Endometrium (tissue), 2 donors: Measurements from ENCODE around the gene HOMER2.
"Not testable (repeated sequence)": the region's sequence is repeated elsewhere in the genome, so short reads cannot be mapped to it uniquely, and the experiment has no call there.

Source experiments
- FAIRE-seq: peaks from 2 replicates; lab custom pipeline; 2012; peaks lifted over from hg19 to GRCh38; lab: Jason Lieb, UNC
- donor health status: control.
- donor health status: control.

The HOMER2 gene

DNA sequence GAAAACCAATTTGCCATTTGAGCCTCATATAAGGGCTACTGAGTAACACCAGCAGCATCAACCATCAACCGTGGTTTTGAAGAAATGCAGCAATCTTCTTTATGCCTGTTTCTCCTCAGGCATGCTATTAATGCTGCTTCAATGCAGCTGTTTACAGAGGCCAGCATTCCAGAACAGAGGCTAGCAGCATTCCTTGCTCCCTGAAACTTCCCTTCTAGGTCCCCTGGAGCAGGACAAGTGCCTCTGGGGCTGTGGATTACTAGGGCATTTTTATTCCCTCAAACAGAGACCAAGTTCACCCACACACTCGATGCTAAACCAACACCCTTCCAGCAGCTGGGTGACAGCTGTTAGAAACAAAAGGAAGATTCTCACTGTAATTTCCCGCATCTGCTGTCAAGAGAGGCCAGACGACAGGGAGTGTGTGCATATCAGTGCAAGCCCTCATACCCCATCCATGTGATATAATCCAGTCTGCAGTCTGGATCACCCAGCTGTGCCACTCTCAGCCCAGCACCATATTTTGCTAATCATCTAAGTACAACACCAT lies 57.5 kb downstream of the HOMER2 start:
- FAIRE-seq = no peak

DNA sequence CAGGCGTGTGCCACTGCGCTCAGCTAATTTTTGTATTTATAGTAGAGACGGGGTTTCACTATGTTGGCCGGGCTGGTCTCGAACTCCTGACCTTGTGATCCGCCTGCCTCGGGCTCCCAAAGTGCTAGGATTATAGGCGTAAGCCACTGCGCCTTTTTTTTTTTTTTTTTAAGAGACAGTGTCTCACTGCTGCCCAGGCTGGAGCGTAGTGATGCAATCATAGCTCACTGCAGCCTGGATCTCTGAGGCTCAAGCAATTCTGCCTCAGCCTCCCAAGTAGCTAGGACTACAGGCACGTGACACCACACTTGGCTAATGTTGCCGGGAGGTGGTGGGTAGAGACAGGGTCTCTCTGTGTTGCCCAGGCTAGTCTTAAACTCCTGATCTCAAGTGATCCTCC lies 59.0 kb downstream of the HOMER2 start:
- not testable (repeated sequence) for FAIRE-seq

DNA sequence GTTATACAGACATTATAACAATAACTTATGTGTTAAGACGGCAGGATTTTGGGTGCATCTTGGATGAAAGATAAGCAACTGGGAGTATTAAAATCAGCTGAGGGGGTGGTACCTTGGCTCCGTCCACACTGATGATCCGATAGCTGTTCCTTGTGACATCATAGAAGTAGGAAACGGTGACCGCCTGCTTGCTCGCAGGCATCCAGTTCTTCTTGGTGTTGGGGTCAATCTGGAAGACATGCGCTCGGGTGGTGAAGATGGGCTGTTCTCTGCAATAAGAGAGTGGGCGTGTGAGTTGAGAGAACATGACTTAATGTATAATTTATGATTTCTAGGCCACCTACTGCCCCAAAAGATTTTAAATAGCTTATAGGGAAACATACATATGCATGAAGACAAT lies 59.9 kb downstream of the HOMER2 start:
- FAIRE-seq = no peak

DNA sequence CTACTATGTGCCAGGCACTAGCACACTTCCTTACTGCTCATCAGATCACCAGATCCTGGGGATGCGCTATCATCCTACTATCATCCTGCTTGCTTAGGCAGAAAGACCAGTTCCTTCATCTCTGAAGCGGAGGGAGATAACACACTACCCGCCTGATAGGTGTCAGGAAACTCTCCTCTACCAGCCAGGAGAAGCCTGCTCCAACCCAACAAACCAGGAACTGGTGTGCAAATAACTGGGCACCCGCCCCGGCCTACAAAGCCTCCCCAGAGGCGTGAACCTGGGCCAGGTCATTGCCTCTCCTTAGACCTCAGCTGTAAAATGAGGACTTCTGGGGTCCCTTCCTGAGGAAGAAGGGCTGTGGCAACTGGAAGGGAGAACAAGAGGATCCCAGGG lies 61.5 kb downstream of the HOMER2 start:
- FAIRE-seq = no peak

DNA sequence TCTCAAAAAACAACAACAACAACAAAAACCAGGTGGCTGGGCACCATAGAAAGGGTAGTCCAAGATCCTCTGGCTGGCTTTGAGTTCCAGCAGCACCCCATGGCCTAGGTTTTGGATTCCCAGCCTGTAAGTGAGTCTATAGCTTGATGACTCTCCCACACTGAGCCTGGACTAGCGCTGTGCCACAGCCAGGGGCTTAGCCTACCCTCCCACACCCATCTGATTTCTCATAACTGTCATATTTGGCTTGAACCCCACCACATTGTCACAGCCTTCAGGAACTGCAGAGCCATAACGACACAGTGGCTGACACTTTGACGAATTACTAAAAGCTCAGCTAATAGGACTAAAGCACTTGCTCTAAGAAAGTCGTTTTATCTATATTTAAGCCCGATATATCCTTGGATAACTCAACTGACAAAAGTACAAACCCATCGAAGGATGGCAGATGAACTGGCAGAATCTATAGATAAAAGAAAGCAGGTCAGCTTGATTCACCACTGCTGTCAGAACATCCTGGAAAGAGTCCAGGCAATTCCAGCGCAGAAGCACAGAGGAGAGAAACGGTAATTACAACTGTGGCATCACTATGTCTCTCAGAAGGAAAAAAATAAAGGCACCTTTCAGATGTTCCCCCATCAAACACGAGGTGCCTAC lies 62.1 kb downstream of the HOMER2 start:
- no peak for FAIRE-seq

DNA sequence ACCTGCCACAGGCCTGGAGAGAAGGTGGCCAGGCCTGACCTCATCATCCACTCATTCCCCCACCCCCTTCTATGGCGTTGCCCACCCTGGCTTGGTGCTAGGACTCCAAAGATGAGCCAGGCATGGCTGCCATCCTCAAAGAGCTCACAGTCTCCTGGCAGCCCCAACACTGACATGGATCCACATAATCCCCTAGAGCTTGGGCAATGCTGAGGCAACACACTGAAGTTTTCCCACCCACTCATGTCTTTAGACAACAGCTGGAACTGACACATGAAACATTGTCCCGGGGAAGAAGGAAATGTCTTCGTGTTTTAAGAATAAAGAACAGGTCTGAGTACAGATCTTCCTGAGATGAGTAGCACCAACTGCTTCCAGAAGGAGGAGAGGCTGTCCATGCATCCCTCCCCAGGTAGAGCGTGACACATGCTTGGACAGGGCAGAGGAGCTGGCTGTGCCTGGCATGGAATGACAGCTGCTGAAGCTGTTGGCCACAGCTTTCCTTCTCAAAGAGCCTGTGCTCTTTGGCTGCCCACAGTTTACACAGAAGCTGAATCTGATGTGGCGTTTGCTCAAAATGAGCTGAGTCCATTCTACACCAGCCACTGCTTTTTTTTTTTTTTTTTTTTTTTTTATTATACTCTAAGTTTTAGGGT lies 70.1 kb downstream of the HOMER2 start:
- no peak for FAIRE-seq

DNA sequence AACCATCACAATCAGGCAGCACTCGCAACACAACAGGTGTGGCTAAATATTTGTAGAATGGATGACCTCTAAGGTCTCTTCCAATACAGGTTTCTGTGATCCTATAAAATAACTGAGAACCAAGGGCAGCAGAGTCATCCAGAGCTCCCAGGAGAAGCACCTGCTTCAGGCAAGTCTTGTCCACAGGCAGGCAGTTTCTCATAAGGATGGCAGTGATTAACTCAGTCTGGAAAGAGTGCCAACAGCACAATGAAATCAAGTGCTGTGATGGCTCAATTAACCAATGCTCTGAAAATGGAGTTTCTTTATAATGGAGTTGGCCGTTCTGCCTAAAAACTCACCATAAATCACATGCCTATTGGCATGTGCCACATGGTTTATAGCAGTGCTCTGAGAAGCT lies 70.8 kb downstream of the HOMER2 start:
- FAIRE-seq = no peak

DNA sequence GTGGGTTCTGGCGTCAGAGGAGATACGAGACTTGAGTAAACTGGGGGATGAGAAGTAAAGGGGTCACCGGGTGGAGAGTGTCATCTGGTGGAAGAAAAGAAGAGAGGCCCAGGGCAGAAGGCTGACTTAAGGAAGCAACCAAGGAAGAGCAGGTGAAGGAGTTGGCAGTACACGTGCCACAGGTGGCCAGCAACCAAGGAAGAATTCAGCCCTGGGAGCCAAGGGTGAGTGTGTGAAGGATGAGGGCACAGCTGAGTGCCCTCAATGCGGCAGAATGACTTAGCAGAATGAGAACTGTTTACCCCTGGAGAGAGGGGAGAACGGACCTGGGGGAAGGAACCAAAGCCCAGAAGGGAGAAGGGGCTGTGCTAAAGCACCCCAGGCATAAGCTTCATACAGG lies 71.8 kb downstream of the HOMER2 start:
- no peak for FAIRE-seq

DNA sequence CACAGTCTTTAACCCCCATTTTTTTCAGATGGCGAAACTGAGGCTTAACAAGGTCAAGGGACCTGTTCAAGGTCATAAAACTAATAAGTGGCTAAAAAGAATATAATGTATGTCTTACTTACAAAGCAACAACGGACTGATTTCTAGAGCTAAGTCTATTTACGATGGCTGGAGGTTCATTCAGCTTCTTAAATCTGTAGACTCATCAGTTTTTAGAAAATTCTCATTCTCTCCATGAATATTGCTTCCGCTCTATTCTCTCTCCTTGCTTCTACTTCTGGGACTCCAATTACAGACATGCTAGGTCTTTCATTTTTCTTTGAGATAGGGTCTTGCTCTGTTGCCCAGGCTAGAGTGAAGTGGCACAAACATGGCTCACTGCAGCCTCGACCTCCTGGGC lies 74.2 kb downstream of the HOMER2 start:
- no peak for FAIRE-seq

DNA sequence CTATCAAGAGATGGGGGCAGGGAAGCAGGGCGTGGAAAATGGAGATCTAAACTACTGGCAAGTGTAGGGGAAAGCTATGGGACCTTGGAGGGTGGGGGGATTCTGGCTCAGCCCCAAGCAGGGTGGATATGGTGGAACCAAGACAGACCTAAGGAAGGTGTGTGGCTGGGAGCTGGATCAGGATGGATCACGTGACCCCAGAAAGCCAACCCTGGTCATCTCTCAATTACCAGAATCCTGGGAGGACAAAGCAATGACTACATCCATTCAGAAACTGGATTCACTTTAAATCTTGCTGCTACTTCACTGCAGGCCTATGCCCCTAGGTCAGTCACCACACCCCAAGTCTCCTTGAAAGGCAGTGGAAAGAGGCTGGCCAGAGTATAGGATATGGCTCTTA lies 74.7 kb downstream of the HOMER2 start:
- FAIRE-seq = no peak

DNA sequence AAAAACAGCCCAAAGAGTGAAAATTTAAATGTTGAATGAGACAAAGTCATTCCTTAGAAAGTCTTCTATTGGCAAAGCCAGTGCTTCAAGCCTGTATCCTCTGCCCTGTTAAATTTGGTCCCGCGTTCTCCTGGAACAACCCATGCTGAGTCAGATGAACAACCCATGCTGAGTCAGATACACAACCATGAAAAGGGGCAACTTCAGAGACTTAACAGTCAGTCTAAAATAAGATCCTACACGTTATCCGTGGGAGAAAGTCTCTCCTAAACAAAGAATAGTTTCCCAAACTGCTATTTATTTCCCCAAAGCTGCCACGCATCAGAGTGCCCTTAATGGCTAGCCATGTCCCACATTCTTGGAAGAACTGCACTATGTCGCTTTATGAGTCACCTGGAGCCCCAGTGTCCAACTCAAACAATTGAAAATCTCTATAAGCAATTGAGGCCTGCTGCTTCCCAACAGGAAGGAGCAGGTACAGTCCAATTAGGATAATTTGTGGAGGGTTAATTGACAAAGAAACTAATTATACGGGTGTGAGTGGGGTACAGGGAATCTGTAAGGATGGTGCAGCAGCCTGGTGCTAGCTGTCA lies 77.0 kb downstream of the HOMER2 start:
- no peak for FAIRE-seq

DNA sequence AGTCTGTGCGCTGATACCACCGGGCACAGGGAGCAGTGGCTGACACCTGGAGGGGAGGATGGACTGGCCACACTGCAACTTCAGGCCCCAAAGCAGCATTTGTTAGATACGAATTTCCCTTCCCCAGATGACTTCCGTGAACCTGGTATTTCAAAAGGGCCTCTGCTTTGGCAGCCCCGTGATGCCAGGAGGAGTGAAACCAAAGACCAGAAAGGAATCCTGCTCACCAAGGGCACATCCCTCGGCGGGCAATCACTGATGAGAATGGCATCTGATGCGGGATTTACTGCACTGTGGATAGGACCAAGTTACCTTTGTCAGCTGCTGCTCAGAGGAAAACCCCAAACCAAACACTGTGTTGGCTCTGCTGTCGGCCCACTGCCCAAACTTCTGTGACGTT lies 77.6 kb downstream of the HOMER2 start:
- no peak for FAIRE-seq

DNA sequence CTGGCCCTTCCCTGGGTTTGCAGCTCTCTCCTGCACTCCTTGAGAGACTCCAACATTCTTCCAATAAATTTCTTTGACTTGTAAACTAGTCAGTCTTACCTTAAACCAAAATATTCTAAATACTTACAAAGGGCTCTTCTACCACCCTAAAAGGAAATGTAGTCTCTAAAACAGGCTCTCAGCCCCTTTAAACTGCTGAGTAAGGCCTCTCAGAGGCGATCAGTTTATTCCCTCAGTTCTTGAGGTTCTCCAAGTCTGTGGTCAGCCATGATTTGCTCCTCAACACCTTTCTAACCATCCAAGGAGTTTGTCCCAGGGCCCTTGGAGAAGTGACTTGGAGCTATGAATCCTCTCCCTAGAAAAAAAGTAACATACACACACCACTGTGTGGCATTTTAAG lies 78.3 kb downstream of the HOMER2 start:
- FAIRE-seq = no peak

DNA sequence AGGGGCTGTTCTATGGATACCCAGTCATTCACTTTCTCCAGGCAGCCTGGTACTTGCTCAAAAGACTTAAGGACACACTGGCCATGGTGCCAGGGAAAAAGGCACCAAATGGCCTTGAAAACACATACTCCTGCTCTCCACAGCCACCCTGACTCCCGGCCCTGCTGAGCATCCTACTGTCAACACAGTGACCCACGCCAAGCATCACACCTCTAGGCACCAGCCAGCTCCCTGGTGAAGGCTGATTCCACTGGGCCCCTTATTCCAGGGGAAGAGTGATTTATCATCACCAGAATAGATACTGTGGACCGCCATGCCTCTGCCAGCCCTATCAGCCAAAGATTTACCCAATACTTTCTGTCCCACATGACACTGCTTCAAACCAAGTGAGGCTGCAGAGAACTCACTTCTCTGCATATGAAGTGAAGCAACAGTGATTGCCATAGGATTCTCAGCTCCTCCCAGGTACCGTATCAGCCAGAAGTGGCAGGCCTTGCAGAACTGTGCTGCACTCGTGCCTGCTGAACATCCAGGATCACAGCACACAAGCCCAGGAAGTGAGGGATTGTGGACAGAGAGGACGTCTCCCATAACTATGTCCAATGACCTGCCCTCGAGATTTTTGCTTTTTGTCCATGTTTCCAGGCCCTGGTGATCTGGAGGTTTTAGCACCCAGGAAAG lies 79.4 kb downstream of the HOMER2 start:
- no peak for FAIRE-seq

DNA sequence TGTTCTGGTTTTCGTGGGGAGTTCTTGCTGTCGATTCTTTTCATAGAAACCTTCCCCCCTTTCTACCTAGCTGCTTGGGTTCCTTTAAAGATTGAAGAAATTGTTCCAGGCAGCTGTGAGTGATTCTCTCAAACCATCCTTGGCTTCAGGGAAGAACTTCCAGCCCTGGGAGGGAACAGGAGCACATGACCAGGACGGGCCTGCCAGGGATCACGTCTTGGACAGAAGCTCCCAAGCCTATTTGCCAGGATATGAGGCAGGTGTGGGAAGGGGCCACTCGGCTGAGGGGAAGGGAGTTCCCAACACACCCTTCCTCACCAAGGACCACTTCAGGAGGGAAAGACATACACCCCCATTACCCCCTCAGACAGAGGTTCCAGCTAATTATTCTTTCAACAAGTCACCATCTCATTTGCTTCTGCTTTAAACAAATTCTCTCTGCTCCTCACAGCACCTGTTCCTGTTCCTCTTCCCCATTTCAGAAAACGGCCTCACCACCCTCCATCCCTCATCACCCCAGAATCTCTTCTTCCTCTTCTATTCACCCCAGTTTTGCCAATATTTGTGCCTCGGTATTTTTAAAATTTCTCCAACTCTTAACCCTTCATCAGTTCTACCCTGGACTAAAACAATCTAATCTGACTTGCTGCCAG lies 80.6 kb downstream of the HOMER2 start:
- FAIRE-seq = no peak

DNA sequence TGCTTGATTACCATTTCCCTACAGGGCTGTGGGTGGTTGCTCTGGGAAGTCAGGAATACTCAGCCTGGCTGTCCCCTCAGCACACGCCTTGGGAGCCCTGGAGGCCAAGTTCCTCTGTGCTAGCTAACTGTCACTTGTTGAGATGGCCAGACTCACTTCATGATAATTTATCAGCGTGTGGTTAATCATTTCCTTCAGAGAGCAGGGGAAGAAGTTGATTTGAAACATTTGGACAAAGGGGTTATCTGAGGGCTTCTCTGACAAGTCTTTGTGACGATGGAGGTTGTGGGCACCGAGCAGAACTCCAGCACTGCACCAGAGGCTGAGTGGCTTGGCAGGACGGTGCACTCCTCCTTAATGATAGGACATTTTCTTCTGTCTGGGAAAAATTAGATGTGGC lies 81.2 kb downstream of the HOMER2 start:
- no peak for FAIRE-seq

DNA sequence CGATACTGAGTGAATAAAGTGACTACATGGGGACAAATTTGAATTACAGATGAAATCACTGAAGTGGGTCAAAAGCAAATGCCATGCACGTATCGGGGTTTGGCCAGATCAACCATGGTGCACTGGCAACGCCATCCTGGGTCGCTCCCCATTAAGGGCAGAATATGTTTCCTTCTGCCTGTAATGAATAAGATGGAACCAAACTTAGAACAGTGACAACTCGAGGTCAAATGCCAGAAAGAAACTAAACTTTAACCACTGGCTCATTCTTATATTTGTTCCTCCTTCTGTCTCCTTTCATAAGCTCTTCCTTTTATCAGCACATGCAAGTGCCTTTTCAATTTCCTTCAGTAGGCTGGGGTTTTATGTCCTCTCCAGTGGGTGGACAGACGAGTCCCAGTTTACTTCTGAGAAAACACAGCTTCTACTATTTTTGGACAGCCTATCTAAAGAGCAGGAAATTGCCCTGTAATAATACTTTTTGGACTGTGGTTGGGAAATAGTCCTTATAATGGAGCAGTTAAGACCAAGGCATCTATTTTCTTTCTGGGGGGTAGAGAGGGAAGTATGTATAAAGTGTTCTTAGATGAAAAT lies 81.7 kb downstream of the HOMER2 start:
- FAIRE-seq = no peak

DNA sequence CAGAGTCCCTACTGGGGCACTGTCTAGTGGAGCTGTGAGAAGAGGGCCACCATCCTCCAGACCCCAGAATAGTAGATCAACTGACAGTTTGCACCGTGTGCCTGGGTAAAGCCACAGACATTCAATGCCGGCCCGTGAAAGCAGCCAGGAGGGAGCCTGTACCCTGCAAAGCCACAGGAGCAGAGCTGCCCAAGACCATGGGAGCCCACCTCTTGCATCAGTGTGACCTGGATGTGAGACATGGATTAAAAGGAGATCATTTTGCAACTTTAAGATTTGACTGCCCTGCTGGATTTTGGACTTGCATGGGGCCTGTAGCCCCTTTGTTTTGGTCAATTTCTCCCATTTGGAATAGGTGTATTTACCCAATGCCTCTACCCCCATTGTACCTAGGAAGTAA lies 86.5 kb downstream of the HOMER2 start:
- FAIRE-seq = not testable (repeated sequence)

DNA sequence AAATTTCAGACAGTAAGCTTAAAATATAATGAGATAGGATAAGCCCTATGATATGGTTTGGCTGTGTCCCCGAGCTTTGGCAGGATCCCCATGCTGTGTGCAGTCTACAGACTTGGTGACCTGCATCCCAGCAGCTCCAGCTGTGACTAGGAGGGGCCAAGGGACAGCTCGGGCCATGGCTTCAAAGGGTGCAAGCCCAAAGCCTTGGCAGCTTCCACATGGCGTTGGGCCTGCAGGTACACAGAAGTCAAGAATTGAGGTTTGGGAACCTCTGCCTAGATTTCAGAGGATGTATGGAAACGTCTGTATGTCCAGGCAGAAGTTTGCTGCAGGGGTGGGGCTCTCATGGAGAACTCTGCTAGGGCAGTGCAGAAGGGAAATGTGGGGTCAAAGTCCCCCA lies 86.9 kb downstream of the HOMER2 start:
- not testable (repeated sequence) for FAIRE-seq

DNA sequence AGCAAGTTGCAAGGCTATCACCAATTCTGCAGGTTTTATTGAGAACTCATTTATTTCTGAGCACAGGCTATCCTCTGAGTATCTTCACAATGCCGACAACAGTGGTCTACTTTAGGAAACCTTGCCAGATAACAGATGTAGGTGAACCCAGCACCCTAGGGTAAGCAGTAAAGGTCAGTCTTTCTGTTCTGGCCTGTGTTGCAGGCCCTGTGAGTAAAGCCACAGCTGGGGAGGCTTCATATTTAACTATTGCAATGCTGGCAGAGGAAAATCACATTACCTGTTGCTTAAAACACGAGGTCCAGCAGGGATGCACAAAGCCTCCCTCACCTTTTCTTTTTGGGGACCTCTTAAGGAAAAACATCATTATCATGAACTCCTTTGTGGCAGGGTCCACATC lies 87.6 kb downstream of the HOMER2 start:
- FAIRE-seq = no peak

DNA sequence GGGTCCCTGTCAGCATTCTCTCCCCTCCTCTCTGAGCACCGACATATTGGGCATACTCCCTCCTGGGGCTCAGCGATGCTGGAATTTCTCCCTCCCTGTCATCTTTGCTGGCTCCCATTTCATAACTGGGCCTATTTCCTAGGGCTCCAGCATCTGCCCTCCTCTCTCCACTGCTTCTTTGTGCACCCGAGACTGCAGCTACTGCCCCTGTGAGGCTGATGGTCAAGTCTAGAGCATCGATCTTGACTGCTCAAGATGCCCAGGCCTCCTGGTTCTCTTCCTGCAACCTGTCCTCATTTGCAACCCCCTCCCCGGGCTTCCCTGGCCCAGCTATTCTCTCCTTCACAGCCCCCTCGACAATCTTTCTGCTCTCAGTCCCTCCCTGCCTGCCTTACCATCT lies 89.6 kb downstream of the HOMER2 start:
- FAIRE-seq = no peak

DNA sequence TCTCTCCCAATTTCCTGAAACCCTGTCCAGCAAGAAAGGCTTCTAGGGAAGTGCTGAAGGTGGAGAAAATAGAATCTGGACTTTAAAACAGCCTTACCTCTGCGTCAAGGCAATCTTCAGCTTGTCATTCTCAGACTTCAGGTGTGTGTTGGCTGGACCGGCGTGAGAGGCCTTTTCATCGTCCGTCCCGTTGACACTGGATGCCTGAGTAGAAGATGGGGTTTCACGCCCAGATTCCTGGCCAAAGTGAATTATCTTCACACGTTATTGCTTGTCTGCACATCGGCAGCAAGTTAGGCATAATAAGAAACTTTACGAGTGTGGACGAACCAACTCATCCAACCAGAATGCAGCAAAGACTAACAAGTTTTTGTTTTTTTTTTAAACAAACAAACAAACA lies 93.6 kb downstream of the HOMER2 start:
- FAIRE-seq = no peak
